HG03457 (cell line): Measurements from ENCODE around the gene NHEJ1.
A peak's percentile ranks its signal among the peaks of the same experiment; 100 is the strongest.

Source experiments
- ATAC-seq: cut with Tn5 transposase; IDR thresholded peaks from one replicate; pipeline ENCODE4 v1.9.1; 2021; ENCODE audit warnings: moderate number of reproducible peaks; ENCODE audit not compliant: unreplicated experiment

Gene NHEJ1

GRCh38 chr2:219182331-219183150, 21.9 kb upstream of the NHEJ1 start:
- no peak for ATAC-seq

DNA sequence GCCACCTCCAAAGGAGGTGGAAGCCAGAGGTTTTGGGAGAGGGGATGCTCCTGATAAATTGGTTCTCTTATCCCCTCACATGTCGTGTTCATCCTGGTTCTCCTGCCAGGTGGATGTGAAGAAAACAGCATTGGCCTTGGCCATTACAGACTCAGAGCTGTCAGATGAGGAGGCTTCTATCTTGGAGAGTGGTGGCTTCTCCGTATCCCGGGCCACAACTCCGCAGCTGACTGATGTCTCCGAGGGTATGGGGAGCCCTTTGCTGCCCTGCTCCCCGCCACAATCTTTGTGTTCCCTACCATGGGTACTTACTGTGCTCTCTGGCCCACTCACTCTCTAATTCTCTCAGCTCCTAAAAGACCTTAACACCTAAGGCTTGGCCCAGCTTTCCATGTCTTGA, 20.9 kb upstream of the NHEJ1 start:
- ATAC-seq: no peak

- ATAC-seq: no peak
These were observed 20.3 kb upstream of the NHEJ1 start for GRCh38 chr2:219180961-219181360.

DNA sequence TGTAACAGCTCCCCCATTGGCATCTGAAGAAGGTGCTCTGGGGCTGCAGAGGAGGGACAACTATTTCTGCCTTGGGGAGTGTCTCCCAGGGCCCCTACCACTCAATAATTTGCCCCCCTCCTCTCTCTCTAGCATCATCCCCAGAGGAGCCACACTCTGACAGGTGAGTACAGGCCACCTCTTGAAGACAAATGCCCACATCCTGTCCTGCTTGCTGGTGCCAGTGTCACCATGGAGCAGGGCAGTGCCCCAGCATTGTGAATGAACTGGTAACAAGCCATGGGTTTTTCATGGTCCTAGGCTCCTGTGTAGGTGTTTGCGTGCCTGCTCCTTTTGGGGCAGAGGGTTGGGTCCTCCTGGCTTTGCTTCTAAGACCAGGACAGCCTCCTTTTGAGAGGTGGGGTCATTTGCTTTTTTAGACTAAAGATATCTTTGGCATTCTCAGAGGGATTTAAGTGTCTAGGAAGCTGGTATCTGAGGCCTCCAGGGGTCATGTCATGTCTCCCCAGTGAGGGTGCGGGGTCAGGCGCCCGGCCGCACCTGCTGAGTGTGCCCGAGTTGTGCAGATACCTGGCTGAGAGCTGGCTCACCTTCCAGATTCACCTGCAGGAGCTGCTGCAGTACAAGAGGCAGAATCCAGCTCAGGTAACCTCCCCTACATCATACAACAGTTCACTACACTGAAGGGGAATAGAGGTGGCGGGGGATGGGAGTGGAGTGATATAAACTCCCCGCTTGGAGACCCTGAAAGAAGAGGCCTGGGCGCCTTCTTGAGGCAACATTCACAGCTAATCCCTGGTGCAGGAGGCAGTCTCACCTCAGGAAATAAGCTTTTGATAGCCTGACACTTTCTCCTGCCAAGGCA, 19.2 kb upstream of the NHEJ1 start:
- no peak for ATAC-seq

- no peak for ATAC-seq
These were observed 18.0 kb upstream of the NHEJ1 start for GRCh38 chr2:219178377-219179175.

DNA sequence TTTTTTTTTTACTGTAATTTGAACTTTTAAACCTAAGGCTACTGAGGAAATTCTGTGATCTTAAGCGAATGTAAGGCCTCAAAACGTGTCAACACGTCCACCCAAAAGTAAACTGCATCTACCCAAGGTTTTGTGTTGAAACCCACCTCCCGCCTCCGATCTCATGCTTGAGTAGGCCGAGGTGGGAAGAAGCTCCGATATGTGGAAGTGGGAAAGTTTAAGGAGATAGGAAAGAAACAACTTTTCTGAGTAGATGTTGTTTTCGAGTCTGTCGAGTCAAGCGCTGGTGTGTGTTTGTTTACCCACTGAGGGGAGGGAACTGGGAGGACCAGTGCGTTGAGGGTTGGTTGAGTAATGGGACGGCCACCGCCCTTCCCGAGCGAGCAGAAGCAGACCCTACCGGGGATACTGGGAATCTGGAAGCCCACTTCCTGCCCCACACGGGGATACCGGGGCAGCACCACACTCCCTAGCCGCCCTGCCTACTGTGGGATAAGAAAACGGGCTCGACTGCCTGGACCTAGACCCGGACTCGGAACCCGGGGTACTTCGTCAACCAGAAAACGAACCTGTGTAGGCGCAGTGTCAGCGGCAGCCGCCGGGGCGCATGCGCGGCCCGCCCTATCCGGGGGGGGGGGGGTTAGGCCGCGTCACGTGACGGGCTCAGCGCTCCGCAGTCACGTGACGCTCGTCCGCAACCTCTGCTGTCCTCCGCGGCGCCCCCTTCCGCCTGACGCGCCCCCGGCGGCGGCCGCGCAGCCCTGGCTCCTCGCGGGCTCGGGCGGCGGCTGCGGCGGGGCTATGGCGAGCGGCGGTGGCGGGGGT, 17.1 kb upstream of the NHEJ1 start, which contains the start of gene RETREG2:
RETREG2 (plus strand) TSS at position 724 of the 825 bp plus-strand sequence; CDS start at position 802, 78 bp downstream.
- no peak for ATAC-seq

DNA sequence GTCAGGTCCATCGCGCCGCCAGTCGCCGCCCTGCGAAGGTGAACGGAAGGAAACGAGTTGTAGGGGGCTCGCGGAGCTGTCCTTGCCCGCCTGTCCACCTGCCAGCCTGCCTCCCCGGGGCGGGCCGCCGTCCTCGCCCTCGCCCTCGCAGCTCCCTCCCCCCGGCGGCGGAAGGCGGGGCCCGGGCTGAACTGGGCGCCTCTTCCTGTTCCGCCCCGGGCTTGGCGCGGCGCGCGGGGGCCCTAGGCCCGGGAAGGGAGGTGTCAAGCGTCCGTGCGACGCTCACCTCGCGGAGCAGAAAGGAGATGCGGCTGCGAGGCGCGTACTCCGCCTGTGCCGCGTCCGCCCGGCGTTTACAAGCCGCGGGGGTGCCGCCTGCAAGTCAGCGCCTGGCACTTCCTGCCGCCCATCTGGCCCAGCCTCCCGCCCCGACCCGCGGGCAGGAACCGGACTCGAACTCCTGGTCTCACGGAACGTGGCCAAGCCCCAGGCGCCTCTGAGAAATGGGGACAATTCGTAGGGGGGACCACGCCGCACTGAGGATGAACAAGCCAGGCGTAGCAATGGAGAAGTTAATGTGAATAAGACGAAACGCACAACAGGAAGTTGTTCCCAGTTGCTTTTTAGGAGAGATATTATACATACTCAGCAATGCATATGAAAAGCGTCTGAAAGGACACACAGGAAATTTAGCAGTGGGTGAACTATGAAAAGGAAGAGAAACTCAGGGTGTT, 16.4 kb upstream of the NHEJ1 start, which contains the start of gene CNPPD1:
CNPPD1 (minus strand) TSS at position 108 of the 734 bp plus-strand sequence; CDS start at position 11, 97 bp downstream.
- ATAC-seq: peak; percentile 42

- ATAC-seq: peak; percentile 16
These were observed 15.6 kb upstream of the NHEJ1 start for GRCh38 chr2:219175928-219176817.

DNA sequence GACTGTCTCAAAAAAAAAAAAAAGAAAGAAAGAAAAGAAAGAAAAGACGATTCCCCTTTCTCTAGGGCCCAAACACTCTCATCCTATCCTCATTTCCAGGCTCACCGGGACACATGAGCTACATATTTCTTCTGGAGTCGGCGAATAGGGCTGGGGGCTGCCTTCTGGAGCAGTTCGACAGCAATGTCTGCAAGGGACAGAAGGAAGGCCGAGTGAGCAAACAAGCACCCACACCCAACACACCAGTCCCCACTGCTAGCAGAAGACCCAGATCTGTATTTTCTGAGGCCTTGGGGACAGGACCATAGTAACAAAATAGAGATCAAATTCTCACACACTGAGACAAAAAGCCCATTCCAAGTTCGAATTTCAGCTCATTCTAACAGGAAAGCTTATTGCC, 14.9 kb upstream of the NHEJ1 start:
- no peak for ATAC-seq

DNA sequence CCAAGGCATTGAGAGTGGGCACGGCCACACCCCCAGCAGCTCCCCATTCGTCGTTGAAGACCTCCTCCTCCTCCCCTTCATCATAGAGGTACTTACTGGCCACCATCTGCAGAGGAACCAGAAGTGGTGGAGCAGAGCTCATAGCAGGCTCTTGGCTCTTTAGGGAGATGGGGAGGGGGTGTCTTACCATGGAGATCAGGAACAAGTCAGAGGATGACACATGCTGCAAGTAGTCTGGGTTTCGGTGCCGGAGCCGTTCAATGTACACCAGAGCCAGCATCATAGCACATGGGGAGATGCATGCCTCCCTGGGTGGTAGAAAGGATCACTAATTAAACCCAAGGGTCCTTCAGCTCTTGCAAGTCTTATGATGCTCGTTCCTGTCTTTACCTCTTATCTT, 14.2 kb upstream of the NHEJ1 start:
- ATAC-seq: no peak

GRCh38 chr2:219174146-219174545, 13.5 kb upstream of the NHEJ1 start:
- ATAC-seq: no peak

DNA sequence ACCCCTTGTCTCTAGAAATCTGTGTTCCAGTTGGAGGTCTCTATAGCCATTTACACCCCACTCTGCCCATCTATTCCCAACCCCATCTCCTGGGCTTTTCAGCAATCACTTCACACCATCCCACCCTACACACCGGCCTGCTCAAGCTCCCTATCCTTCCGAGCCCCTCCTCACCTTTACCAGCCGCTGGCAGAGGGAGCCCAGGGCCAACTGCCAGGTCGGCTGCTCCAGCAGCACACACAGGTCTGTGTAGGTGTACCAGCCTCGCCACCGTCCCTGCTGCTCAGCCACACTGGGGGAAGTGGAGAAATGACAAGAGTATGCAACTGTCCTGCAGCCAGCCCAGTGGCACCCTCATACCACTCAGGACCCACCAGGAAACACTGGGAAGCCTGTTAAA, 12.6 kb upstream of the NHEJ1 start:
- ATAC-seq: no peak

GRCh38 chr2:219172231-219173154, 11.9 kb upstream of the NHEJ1 start:
- ATAC-seq: no peak

- no peak for ATAC-seq
These were observed 10.6 kb upstream of the NHEJ1 start for GRCh38 chr2:219171231-219171651.

DNA sequence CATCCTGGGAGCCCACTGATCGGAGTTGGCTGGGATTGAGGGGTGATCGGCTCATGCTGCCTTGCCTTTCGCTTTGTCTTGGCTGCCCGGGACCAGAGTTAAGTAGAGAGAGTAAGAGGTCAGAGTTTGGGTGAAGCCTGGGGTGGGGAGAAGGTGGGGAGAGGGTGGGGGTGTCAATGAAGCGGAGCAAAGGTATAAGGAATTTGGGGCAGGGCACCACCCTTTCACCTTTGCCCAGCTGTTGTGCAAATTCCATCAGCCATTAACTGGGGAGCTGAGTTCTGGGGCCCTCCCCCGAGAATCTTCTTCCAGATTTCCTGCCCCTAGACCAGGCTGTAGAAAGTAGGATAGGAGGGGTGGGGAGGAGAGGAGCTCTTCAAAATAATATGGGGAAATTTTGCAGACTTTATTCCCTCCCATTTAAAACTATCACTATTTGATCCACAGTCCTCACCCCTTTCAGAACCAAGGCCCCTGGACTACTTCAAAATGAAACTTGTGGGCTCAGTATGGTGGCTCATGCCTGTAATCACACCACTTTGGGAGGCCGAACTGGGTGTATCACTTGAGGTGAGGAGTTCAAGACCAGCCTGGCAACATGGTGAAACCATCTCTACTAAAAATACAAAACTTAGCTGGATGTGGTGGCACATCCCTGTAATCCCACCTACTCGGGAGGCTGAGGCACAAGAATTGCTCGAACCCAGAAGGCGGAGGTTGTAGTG, 9.5 kb upstream of the NHEJ1 start, which contains the start of gene SLC23A3:
SLC23A3 (minus strand) TSS at position 100 of the 725 bp plus-strand sequence; CDS start at position 55, 45 bp downstream.
- no peak for ATAC-seq

- ATAC-seq: no peak
These were observed 8.3 kb upstream of the NHEJ1 start for GRCh38 chr2:219168932-219169331.
